Activated T-cell treated with anti-CD3 and anti-CD28 coated beads, Interleukin-2, amount 50 U/mL, for 72 hours (primary cell): Measurements from ENCODE around the gene SKAP1. TPM values are rescaled to one million over a fixed set of nuclear protein-coding genes. Genes with fewer than 3 reads are reported as not detected.
A peak's percentile ranks its signal among the peaks of the same experiment; 100 is the strongest.
"Not testable (repeated sequence)": the region's sequence is repeated elsewhere in the genome, so short reads cannot be mapped to it uniquely, and the experiment has no call there.

Experiments used
- ATAC-seq, 2 donors: fragments of 150-1000 bp; cut with Tn5 transposase; replicated peaks in 1 of 2; 2 replicates each; pipeline ENCODE4 v1.10.0; 2021; ENCODE audit warnings: moderate library complexity in 2 of 2, mild to moderate bottlenecking in 1 of 2
- DNase-seq, 2 donors: peaks; one replicate each; pipeline ENCODE4 v3.0.0; 2021 to 2022; ENCODE audit warnings: mixed read lengths in 1 of 2
- H3K27ac Mint-ChIP-seq: one replicate; pipeline ENCODE4 v1.8.0; 2022; ENCODE audit warnings: mild to moderate bottlenecking, moderate library complexity, mixed read lengths
- H3K27me3 Mint-ChIP-seq: one replicate; pipeline ENCODE4 v1.8.0; 2022; ENCODE audit warnings: low read depth, mixed read lengths
- H3K36me3 Mint-ChIP-seq, 2 donors: one replicate each; pipeline ENCODE4 v1.8.0; 2022; ENCODE audit warnings: mixed read lengths in 2 of 2, mild to moderate bottlenecking in 1 of 2; ENCODE audit not compliant: insufficient read depth in 2 of 2
- H3K4me1 Mint-ChIP-seq: one replicate; pipeline ENCODE4 v1.8.0; 2022; ENCODE audit warnings: low read depth, mixed read lengths
- H3K4me3 Mint-ChIP-seq, 2 donors: one replicate each; pipeline ENCODE4 v1.8.0; 2022; ENCODE audit warnings: mild to moderate bottlenecking in 2 of 2, mixed read lengths in 2 of 2, moderate library complexity in 2 of 2
- H3K9me3 Mint-ChIP-seq, 2 donors: one replicate each; pipeline ENCODE4 v1.8.0; 2022; ENCODE audit warnings: mixed read lengths in 2 of 2
- total RNA-seq, 2 donors: library from RNA; stranded (reverse); gene quantifications; one replicate each; pipeline ENCODE4 v1.2.3, GENCODE V29; 2022

Gene SKAP1
- total RNA-seq, 2 donors from 2014 or later, result 96.6 to 108 TPM

DNA sequence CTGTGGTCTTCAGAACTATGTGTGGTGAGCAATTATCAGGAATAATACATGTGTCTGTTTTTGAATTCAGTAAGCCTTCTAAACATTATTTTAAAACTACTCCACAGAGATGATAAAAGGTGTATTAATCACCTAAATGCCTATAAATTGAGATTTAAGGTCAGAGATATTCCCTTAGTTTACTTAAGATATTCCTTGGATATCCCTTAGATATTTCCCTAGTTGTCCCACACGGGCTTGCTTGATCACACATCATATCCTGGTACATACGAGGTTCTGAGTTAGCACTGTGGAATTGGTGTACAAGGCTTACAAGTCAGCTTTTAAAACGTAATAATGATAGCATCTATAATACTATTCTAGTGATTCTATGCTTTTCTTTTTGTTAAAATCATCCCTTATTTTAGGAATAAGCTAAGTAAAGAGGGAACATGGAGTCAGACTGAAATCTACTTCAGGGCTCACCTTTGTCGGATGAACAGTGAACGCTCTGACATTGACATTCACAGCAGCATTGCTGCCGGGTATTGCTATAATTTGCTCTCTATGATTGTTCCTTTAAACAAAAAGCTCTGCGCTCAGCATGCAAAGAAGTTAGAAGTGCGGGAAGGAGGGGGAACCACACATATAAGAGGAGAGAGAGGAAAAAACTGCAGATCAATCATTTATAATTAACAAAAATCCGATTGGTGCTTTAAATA is 136.5 kb downstream of the SKAP1 start:
- ATAC-seq (no peak), DNase-seq (no peak)
- Mint-ChIP-seq H3K4me3 (peak overlapping the region; percentile 52 to 93), H3K9me3 (no peaks in the 10 kb centered on the region), H3K4me1 (peaks cover 42% of the 10 kb centered on the region), H3K27ac (peak overlapping the region; percentile 100), H3K36me3 (peaks cover 1 to 2% of the 10 kb centered on the region in 2 donors), H3K27me3 (no peaks in the 10 kb centered on the region)

DNA sequence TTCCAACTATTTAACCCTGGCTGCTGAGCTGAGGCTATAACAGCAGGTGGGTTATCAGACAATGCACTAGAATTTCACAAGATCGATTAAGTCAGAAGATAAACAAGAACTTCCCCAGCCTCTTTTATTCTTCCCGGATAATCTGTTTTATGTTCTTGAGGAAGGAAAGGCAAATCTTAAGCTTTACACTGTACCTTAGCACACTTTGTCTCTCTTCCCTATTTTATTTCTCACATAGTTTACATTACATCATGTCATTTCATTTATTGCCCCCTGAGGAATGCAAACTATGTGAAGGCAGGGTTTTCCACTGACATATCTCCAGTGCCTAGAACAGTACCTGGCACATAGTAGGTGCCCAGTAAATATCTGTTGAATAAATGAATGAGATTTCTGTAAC is 139.6 kb downstream of the SKAP1 start:
- no peaks in the 10 kb centered on the region for H3K27me3 Mint-ChIP-seq
- H3K4me1 Mint-ChIP-seq, result peaks cover 30% of the 10 kb centered on the region
- no peak overlapping the region for H3K27ac Mint-ChIP-seq

DNA sequence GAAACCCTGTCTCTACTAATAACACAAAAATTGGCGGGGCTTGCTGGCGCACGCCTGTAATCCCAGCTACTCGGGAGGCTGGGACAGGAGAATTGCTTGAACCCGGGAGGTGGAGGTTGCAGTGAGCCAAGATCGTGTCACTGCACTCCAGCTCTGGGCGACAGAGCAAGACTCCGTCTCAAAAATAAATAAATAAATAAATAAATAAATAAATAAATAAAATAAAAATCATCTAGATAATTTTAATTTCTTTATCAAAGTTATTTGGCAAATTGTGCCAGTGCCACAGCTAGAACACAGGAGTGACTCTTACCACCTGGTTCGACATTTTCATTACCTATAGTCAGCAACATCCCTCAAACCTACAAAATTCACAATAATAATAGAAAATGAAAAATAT is 143.1 kb downstream of the SKAP1 start:
- H3K27me3 Mint-ChIP-seq, H3K9me3 Mint-ChIP-seq, H3K4me3 Mint-ChIP-seq, DNase-seq, H3K36me3 Mint-ChIP-seq, ATAC-seq, H3K27ac Mint-ChIP-seq: not testable (repeated sequence)
- peaks cover 25% of the 10 kb centered on the region for H3K4me1 Mint-ChIP-seq

More for the DNA sequence above, 139.6 kb downstream of the SKAP1 start:
- DNase-seq, result no peak
- no peak overlapping the region for H3K4me3 Mint-ChIP-seq
- no peaks in the 10 kb centered on the region for H3K9me3 Mint-ChIP-seq
- H3K36me3 Mint-ChIP-seq, result peaks cover 1 to 2% of the 10 kb centered on the region in 2 donors
- ATAC-seq, result no peak

GRCh38 chr17:48285614-48286013 is 144.4 kb downstream of the SKAP1 start:
- Mint-ChIP-seq H3K27ac (no peak overlapping the region), H3K9me3 (no peaks in the 10 kb centered on the region), H3K4me1 (peaks cover 25% of the 10 kb centered on the region), H3K4me3 (no peak overlapping the region), H3K27me3 (no peaks in the 10 kb centered on the region), H3K36me3 (no peaks in the 10 kb centered on the region)
- ATAC-seq (no peak), DNase-seq (no peak)

- Mint-ChIP-seq H3K9me3 (no peaks in the 10 kb centered on the region), H3K4me1 (peaks cover 20% of the 10 kb centered on the region), H3K36me3 (no peaks in the 10 kb centered on the region), H3K4me3 (no peak overlapping the region), H3K27ac (peak overlapping the region; percentile 87), H3K27me3 (no peaks in the 10 kb centered on the region)
- no peak for DNase-seq
- ATAC-seq, result no peak
Measured at GRCh38 chr17:48283907-48284306, 146.1 kb downstream of the SKAP1 start.

- no peak for DNase-seq
- H3K27me3 Mint-ChIP-seq, result no peaks in the 10 kb centered on the region
- no peak for ATAC-seq
Measured at GRCh38 chr17:48283411-48283810, 146.6 kb downstream of the SKAP1 start.

GRCh38 chr17:48282303-48282702 is 147.7 kb downstream of the SKAP1 start:
- H3K9me3 Mint-ChIP-seq, result no peaks in the 10 kb centered on the region
- H3K27me3 Mint-ChIP-seq, result no peaks in the 10 kb centered on the region
- H3K4me3 Mint-ChIP-seq, result no peak overlapping the region
- peak overlapping the region; percentile 34 for H3K27ac Mint-ChIP-seq
- ATAC-seq (no peak), DNase-seq (no peak)
- H3K4me1 Mint-ChIP-seq, result peaks cover 20% of the 10 kb centered on the region
- H3K36me3 Mint-ChIP-seq, result no peaks in the 10 kb centered on the region

More at GRCh38 chr17:48283411-48283810, 146.6 kb downstream of the SKAP1 start:
- H3K27ac Mint-ChIP-seq, result no peak overlapping the region
- no peaks in the 10 kb centered on the region for H3K36me3 Mint-ChIP-seq
- H3K4me1 Mint-ChIP-seq, result peaks cover 20% of the 10 kb centered on the region
- no peaks in the 10 kb centered on the region for H3K9me3 Mint-ChIP-seq
- H3K4me3 Mint-ChIP-seq, result no peak overlapping the region

DNA sequence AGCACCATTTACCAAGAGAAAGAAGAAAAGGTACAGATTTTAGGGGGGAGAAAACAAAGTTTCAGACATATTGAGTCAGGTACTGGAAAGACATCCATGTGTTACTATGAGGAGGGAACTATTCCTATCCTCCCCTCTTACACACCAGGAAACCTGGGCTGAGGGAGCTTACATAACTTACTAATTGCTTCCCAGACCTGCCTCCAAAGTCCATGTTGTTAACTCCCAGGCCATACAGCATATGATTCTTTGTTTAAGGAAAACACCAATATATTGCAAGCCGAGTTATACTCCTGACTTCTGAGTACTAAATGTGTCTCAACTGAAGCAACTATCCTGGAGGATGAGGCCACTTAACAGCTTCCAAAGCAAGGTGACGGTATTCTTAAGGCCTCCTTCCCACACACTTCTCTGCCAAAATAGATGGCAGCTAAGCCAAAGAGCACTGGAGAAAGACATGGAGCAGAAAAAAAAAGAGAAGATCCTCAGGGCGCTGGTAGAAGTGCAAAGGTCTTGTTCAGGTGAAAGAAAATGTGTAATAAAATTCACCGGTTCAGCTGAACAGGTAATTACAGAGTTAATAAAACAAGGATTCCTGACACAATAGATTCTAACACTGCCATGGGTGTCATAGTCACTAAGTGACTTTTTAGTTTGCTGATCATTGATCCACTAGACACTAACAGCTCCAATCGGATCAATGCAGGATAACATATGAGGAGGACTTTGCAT is 151.1 kb downstream of the SKAP1 start:
- Mint-ChIP-seq H3K36me3 (no peaks in the 10 kb centered on the region), H3K27me3 (no peaks in the 10 kb centered on the region), H3K4me1 (peaks cover 13% of the 10 kb centered on the region), H3K4me3 (no peak overlapping the region), H3K9me3 (no peaks in the 10 kb centered on the region), H3K27ac (no peak overlapping the region)
- ATAC-seq (no peak), DNase-seq (no peak)

GRCh38 chr17:48276776-48277175 is 153.2 kb downstream of the SKAP1 start:
- Mint-ChIP-seq H3K4me1 (no peaks in the 10 kb centered on the region), H3K9me3 (no peaks in the 10 kb centered on the region), H3K36me3 (no peaks in the 10 kb centered on the region), H3K4me3 (no peak overlapping the region), H3K27me3 (no peaks in the 10 kb centered on the region), H3K27ac (peak overlapping the region; percentile 12)
- ATAC-seq, result no peak
- no peak for DNase-seq

GRCh38 chr17:48270899-48271298 is 159.1 kb downstream of the SKAP1 start:
- Mint-ChIP-seq H3K4me1 (peaks cover 4% of the 10 kb centered on the region), H3K27ac (no peak overlapping the region), H3K4me3 (no peak overlapping the region), H3K27me3 (no peaks in the 10 kb centered on the region), H3K36me3 (no peaks in the 10 kb centered on the region), H3K9me3 (no peaks in the 10 kb centered on the region)
- DNase-seq, result no peak
- ATAC-seq, result no peak

- Mint-ChIP-seq H3K36me3 (no peaks in the 10 kb centered on the region), H3K4me1 (peaks cover 20% of the 10 kb centered on the region), H3K27ac (no peak overlapping the region), H3K9me3 (no peaks in the 10 kb centered on the region), H3K27me3 (no peaks in the 10 kb centered on the region), H3K4me3 (no peak overlapping the region)
- DNase-seq (no peak), ATAC-seq (no peak)
Measured at GRCh38 chr17:48269209-48269608, 160.8 kb downstream of the SKAP1 start.

GRCh38 chr17:48263731-48264035 is 166.3 kb downstream of the SKAP1 start:
- Mint-ChIP-seq H3K4me1 (peaks cover 21% of the 10 kb centered on the region), H3K36me3 (no peaks in the 10 kb centered on the region), H3K27ac (no peak overlapping the region), H3K9me3 (no peaks in the 10 kb centered on the region), H3K4me3 (no peak overlapping the region), H3K27me3 (no peaks in the 10 kb centered on the region)
- no peak for DNase-seq
- ATAC-seq, result no peak

DNA sequence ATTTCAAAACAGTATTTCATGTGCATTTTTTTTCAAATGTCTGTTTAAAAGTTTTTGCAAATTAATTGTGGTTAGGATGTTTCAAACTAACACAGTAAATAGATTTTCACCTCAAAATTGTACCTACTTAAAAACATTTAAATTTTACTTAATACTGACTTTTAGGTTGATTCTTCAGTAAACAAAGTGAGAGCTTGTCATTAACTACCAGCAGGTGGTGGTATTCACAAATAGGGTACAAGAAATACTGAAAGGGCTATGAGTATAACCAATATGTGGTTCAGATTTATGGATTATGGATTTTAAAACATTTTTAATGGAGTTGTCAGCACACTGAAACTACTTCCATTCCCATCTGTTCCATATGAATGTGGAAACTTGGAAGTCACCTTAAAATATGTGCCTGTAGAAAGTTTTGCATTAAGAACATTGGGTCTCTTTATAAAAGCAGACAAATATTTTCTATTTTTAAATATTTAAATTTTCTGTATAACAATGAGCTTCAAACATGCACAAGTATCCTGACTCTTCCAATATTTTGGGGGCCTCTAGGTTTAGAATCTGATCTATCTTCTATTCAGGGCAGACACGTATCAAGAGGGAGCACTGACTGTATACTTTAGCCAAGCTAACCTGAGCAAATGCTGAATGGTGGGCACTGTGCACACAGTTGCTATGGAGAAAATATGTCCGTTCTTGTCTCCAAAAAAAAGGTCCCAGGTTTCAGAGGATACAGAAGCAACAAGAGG is 166.9 kb downstream of the SKAP1 start:
- no peak for ATAC-seq
- DNase-seq, result no peak
- Mint-ChIP-seq H3K36me3 (no peaks in the 10 kb centered on the region), H3K27ac (no peak overlapping the region), H3K4me1 (peaks cover 21% of the 10 kb centered on the region), H3K4me3 (no peak overlapping the region), H3K27me3 (no peaks in the 10 kb centered on the region), H3K9me3 (no peaks in the 10 kb centered on the region)
